T-helper 17 cell (primary cell): ENCODE data around the gene BANP. TPM values are rescaled to one million over a fixed set of nuclear protein-coding genes. Genes with fewer than 3 reads are reported as not detected.
A peak's percentile ranks its signal among the peaks of the same experiment; 100 is the strongest.

ENCODE experiments used
- ATAC-seq: fragments of 150-1000 bp; cut with Tn5 transposase; 2 replicates; pipeline ENCODE4 v1.10.0; 2021; ENCODE audit warnings: mild to moderate bottlenecking, moderate library complexity
- DNase-seq, 3 donors: peaks; one replicate each; pipeline versions ENCODE4 v3.0.0 to v3.0.0-alpha.2; 2020 to 2021
- H3K9me3 ChIP-seq: one replicate; pipeline ENCODE4 v1.7.0; 2013; ENCODE audit warnings: low read length, mild to moderate bottlenecking; ENCODE audit not compliant: control insufficient read depth, poor library complexity, severe bottlenecking
- H3K27ac Mint-ChIP-seq: one replicate; pipeline ENCODE4 v1.8.0; 2022; ENCODE audit warnings: mild to moderate bottlenecking, moderate library complexity, mixed read lengths
- H3K27me3 Mint-ChIP-seq: one replicate; pipeline ENCODE4 v1.8.0; 2022; ENCODE audit warnings: mixed read lengths
- H3K36me3 Mint-ChIP-seq: one replicate; pipeline ENCODE4 v1.8.0; 2022; ENCODE audit warnings: low read depth, mixed read lengths
- H3K4me1 Mint-ChIP-seq: one replicate; pipeline ENCODE4 v1.8.0; 2022; ENCODE audit warnings: mild to moderate bottlenecking, mixed read lengths
- H3K4me3 Mint-ChIP-seq: one replicate; pipeline ENCODE4 v1.8.0; 2022; ENCODE audit warnings: mild to moderate bottlenecking, moderate library complexity, mixed read lengths
- total RNA-seq, 4 donors: library from RNA in 2 of 4; stranded (reverse) in 2 of 4; gene quantifications; one replicate each; pipeline ENCODE4 v1.2.3 and lab custom pipeline; 2022 to 2026

The BANP gene
- total RNA-seq, 2 donors from 2014 or later, result 46.9 to 47.9 TPM

GRCh38 chr16:88058817-88059216, 107.6 kb downstream of the BANP start:
- Mint-ChIP-seq H3K36me3 (no peaks in the 10 kb centered on the region), H3K4me3 (no peak overlapping the region), H3K4me1 (no peaks in the 10 kb centered on the region), H3K27me3 (no peaks in the 10 kb centered on the region), H3K27ac (no peak overlapping the region)
- DNase-seq (no peak), ATAC-seq (no peak)
- no peaks in the 10 kb centered on the region for H3K9me3 ChIP-seq

- Mint-ChIP-seq H3K36me3 (no peaks in the 10 kb centered on the region), H3K4me1 (no peaks in the 10 kb centered on the region), H3K4me3 (no peak overlapping the region), H3K27ac (no peak overlapping the region), H3K27me3 (no peaks in the 10 kb centered on the region)
- ATAC-seq (no peak), DNase-seq (no peak)
- H3K9me3 ChIP-seq, result no peaks in the 10 kb centered on the region
Measured at GRCh38 chr16:88059701-88060386, 108.6 kb downstream of the BANP start.

GRCh38 chr16:88060524-88061219, 109.4 kb downstream of the BANP start:
- Mint-ChIP-seq H3K27ac (no peak overlapping the region), H3K4me1 (no peaks in the 10 kb centered on the region), H3K4me3 (peak overlapping the region; percentile 36), H3K36me3 (no peaks in the 10 kb centered on the region), H3K27me3 (no peaks in the 10 kb centered on the region)
- no peak for DNase-seq
- H3K9me3 ChIP-seq, result no peaks in the 10 kb centered on the region
- ATAC-seq, result no peak

- ATAC-seq (no peak), DNase-seq (no peak)
- Mint-ChIP-seq H3K27me3 (no peaks in the 10 kb centered on the region), H3K4me3 (peak overlapping the region; percentile 36), H3K4me1 (no peaks in the 10 kb centered on the region), H3K36me3 (no peaks in the 10 kb centered on the region), H3K27ac (no peak overlapping the region)
- H3K9me3 ChIP-seq, result no peaks in the 10 kb centered on the region
Measured at GRCh38 chr16:88061346-88062110, 110.3 kb downstream of the BANP start.

GRCh38 chr16:88062341-88063210, 111.3 kb downstream of the BANP start:
- no peaks in the 10 kb centered on the region for H3K9me3 ChIP-seq
- H3K4me1 Mint-ChIP-seq, result no peaks in the 10 kb centered on the region
- no peaks in the 10 kb centered on the region for H3K36me3 Mint-ChIP-seq
- DNase-seq (no peak), ATAC-seq (no peak)
- H3K4me3 Mint-ChIP-seq, result no peak overlapping the region
- H3K27me3 Mint-ChIP-seq, result no peaks in the 10 kb centered on the region
- no peak overlapping the region for H3K27ac Mint-ChIP-seq

GRCh38 chr16:88063211-88063773, 112.1 kb downstream of the BANP start:
- no peaks in the 10 kb centered on the region for H3K27me3 Mint-ChIP-seq
- H3K4me3 Mint-ChIP-seq, result no peak overlapping the region
- H3K4me1 Mint-ChIP-seq, result no peaks in the 10 kb centered on the region
- no peaks in the 10 kb centered on the region for H3K36me3 Mint-ChIP-seq
- no peak for DNase-seq
- ATAC-seq, result no peak
- H3K9me3 ChIP-seq, result no peaks in the 10 kb centered on the region
- no peak overlapping the region for H3K27ac Mint-ChIP-seq

- ATAC-seq (no peak), DNase-seq (no peak)
- no peaks in the 10 kb centered on the region for H3K9me3 ChIP-seq
- Mint-ChIP-seq H3K27me3 (no peaks in the 10 kb centered on the region), H3K4me3 (no peak overlapping the region), H3K4me1 (no peaks in the 10 kb centered on the region), H3K36me3 (no peaks in the 10 kb centered on the region), H3K27ac (no peak overlapping the region)
Measured at GRCh38 chr16:88064011-88064888, 113.0 kb downstream of the BANP start.

- H3K4me1 Mint-ChIP-seq, result peaks cover 6% of the 10 kb centered on the region
- H3K27me3 Mint-ChIP-seq, result no peaks in the 10 kb centered on the region
- ATAC-seq (no peak), DNase-seq (no peak)
- peaks cover 6% of the 10 kb centered on the region for H3K36me3 Mint-ChIP-seq
- H3K4me3 Mint-ChIP-seq, result no peak overlapping the region
- H3K9me3 ChIP-seq, result no peaks in the 10 kb centered on the region
- no peak overlapping the region for H3K27ac Mint-ChIP-seq
Measured at GRCh38 chr16:88064889-88065746, 113.9 kb downstream of the BANP start.

- H3K27ac Mint-ChIP-seq, result no peak overlapping the region
Measured at GRCh38 chr16:88065747-88066142, 114.5 kb downstream of the BANP start.

GRCh38 chr16:88066234-88066633, 115.0 kb downstream of the BANP start:
- Mint-ChIP-seq H3K4me1 (peaks cover 6% of the 10 kb centered on the region), H3K36me3 (peaks cover 8% of the 10 kb centered on the region), H3K27ac (no peak overlapping the region), H3K27me3 (no peaks in the 10 kb centered on the region), H3K4me3 (no peak overlapping the region)
- DNase-seq (no peak), ATAC-seq (no peak)
- H3K9me3 ChIP-seq, result no peaks in the 10 kb centered on the region

More at GRCh38 chr16:88065747-88066142, 114.5 kb downstream of the BANP start:
- ATAC-seq (no peak), DNase-seq (no peak)
- Mint-ChIP-seq H3K4me1 (peaks cover 6% of the 10 kb centered on the region), H3K27me3 (no peaks in the 10 kb centered on the region), H3K36me3 (peaks cover 8% of the 10 kb centered on the region), H3K4me3 (no peak overlapping the region)
- no peaks in the 10 kb centered on the region for H3K9me3 ChIP-seq
